Measurements from ENCODE around the gene HKDC1. TPM values are rescaled to one million over a fixed set of nuclear protein-coding genes. Genes with fewer than 3 reads are reported as not detected.

HKDC1 gene
- polyA plus RNA-seq, 1 of the 3 experiments (the other 2 are of a cell fraction) = 0.10 TPM

- Histone ChIP-seq H3K27me3 (ENCODE audit: insufficient read depth) (no peaks in the 10 kb centered on the region; the same call in 1 of the 2 replicates), H3K9ac (no peak overlapping the region), H3K36me3 (replicated peaks in 1 of 2; ENCODE audit: control insufficient read depth in 1 of 2, insufficient read depth in 2 of 2, low read length in 1 of 2) (no peaks in the 10 kb centered on the region), H3K4me3 (ENCODE audit: low read depth in 2 of 2, low read length in 1 of 2) (no peak overlapping the region), H4K20me1 (ENCODE audit: insufficient read depth) (no peaks in the 10 kb centered on the region), H2AFZ (ENCODE audit: low read depth) (no peak overlapping the region), H3K4me2 (no peak overlapping the region), H3K4me1 (ENCODE audit: control insufficient read depth in 1 of 2, insufficient read depth in 2 of 2, low read depth in 1 of 2, low read length in 1 of 2) (no peaks in the 10 kb centered on the region; a peak in 1 of 4 replicates), H3K27ac (ENCODE audit: low read depth in 2 of 2, low read length in 1 of 2) (no peak overlapping the region), H3K9me3 (no peaks in the 10 kb centered on the region), H3K9me2 (no peaks in the 10 kb centered on the region), H3F3A (replicated peaks; ENCODE audit: insufficient read depth) (peaks cover 3% of the 10 kb centered on the region), H3K79me2 (ENCODE audit: insufficient read depth) (no peaks in the 10 kb centered on the region)
- no peak for DNase-seq
- TF ChIP-seq YY1 (IDR thresholded peaks at IDR 0.05; ENCODE audit: low read depth) = no peak
- TF ChIP-seq TEAD4 (IDR thresholded peaks at IDR 0.05; ENCODE audit: borderline replicate concordance, insufficient read depth) = no peak
- TF ChIP-seq CTCF (IDR thresholded peaks at IDR 0.05) = no peak
- TF ChIP-seq FOXM1 (IDR thresholded peaks at IDR 0.05; ENCODE audit: low read depth) = no peak
- no peak for TF ChIP-seq RXRA (IDR thresholded peaks at IDR 0.05; ENCODE audit: borderline replicate concordance, low read depth)
- no peak for TF ChIP-seq CHD2 (IDR thresholded peaks at IDR 0.05; ENCODE audit: low read length, partially characterized antibody)
- TF ChIP-seq GATA2 (CRISPR knock-in tag; IDR thresholded peaks at IDR 0.05) = no peak
- TF ChIP-seq RCOR1 (IDR thresholded peaks at IDR 0.05; ENCODE audit: low read length) = no peak
- no peak for TF ChIP-seq POLR2AphosphoS5 (IDR thresholded peaks at IDR 0.05; ENCODE audit: low read depth, low read length)
- TF ChIP-seq JUND (IDR thresholded peaks at IDR 0.05) = no peak
- no peak for TF ChIP-seq FOSL2 (IDR thresholded peaks at IDR 0.05; ENCODE audit: borderline replicate concordance, low read depth)
- no peak for TF ChIP-seq TCF12 (IDR thresholded peaks at IDR 0.05)
- TF ChIP-seq MEF2A (IDR thresholded peaks at IDR 0.05; ENCODE audit: borderline replicate concordance, low read depth) = no peak
- TF ChIP-seq, protein P1, sequence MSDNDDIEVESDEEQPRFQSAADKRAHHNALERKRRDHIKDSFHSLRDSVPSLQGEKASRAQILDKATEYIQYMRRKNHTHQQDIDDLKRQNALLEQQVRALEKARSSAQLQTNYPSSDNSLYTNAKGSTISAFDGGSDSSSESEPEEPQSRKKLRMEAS (IDR thresholded peaks at IDR 0.05; ENCODE audit: low read depth) = no peak
- no peak for TF ChIP-seq RFX5 (IDR thresholded peaks at IDR 0.05; ENCODE audit: low read length)
- TF ChIP-seq NRF1 (IDR thresholded peaks at IDR 0.05; ENCODE audit: low read depth, low read length) = no peak
- whole genome bisulfite sequencing (ENCODE audit: low lambda C conversion rate) = 77% methylated on average over 14 of the region's 14 CpGs
- ChIA-PET POLR2A (no interaction called here), CTCF (interaction anchor here (0.8 kb wide), 1 partner anchor 29 kb away, joined by 3 read pairs; no protein-coding TSS in a partner anchor)
Observed at GRCh38 chr10:69268761-69269416, 48.8 kb downstream of the HKDC1 start.

DNA sequence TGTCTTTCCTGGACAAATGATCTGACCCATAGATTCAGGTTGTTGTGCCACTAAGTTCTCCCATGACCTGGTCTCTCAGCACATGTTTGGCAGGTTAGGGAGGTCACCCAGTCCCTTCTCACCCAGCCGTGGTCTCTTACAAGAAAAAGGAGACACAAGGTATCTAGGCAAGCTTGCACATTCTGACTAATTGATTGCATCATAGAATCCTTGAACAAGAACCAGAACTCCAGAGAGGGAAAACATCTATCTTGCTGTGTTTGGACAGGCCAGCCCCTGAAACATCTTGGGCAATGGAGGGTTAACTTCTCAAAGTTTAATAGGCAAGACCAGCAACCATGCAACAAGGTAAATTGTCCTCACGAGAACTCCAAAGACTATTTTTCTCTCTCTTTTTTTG lies 49.6 kb downstream of the HKDC1 start:
- Histone ChIP-seq H3K4me2 (no peak overlapping the region), H2AFZ (ENCODE audit: low read depth) (no peak overlapping the region), H3K9me3 (no peaks in the 10 kb centered on the region), H3F3A (replicated peaks; ENCODE audit: insufficient read depth) (peaks cover 3% of the 10 kb centered on the region), H3K4me3 (ENCODE audit: low read depth in 2 of 2, low read length in 1 of 2) (no peak overlapping the region), H3K4me1 (ENCODE audit: control insufficient read depth in 1 of 2, insufficient read depth in 2 of 2, low read depth in 1 of 2, low read length in 1 of 2) (no peaks in the 10 kb centered on the region; a peak in 1 of 4 replicates), H3K9ac (no peak overlapping the region), H3K36me3 (replicated peaks in 1 of 2; ENCODE audit: control insufficient read depth in 1 of 2, insufficient read depth in 2 of 2, low read length in 1 of 2) (no peaks in the 10 kb centered on the region), H4K20me1 (ENCODE audit: insufficient read depth) (no peaks in the 10 kb centered on the region), H3K79me2 (ENCODE audit: insufficient read depth) (no peaks in the 10 kb centered on the region), H3K27ac (ENCODE audit: low read depth in 2 of 2, low read length in 1 of 2) (no peak overlapping the region), H3K9me2 (no peaks in the 10 kb centered on the region), H3K27me3 (ENCODE audit: insufficient read depth) (no peaks in the 10 kb centered on the region; the same call in 1 of the 2 replicates)
- POLR2A ChIA-PET = no interaction called here
- DNase-seq = no peak
- CTCF ChIA-PET = interaction anchor here (1.4 kb wide), 1 partner anchor 18 kb away, joined by 3 read pairs; no protein-coding TSS in a partner anchor
- 61% methylated on average over 2 of the region's 2 CpGs for WGBS (ENCODE audit: low lambda C conversion rate)
- no peak for TF ChIP-seq RFX5 (IDR thresholded peaks at IDR 0.05; ENCODE audit: low read length)
- TF ChIP-seq MEF2A (IDR thresholded peaks at IDR 0.05; ENCODE audit: borderline replicate concordance, low read depth) = no peak
- TF ChIP-seq IRF3 (IDR thresholded peaks at IDR 0.05; ENCODE audit: low read depth, low read length) = no peak
- TF ChIP-seq FOXJ3 (CRISPR knock-in tag; IDR thresholded peaks at IDR 0.05) = no peak
- TF ChIP-seq PBX3 (IDR thresholded peaks at IDR 0.05) = no peak
- no peak for TF ChIP-seq SIN3A (IDR thresholded peaks at IDR 0.05; ENCODE audit: borderline replicate concordance, low read depth, low read length)
- TF ChIP-seq FOSL2 (IDR thresholded peaks at IDR 0.05; ENCODE audit: borderline replicate concordance, low read depth) = no peak
- no peak for TF ChIP-seq EP300 (IDR thresholded peaks at IDR 0.05; ENCODE audit: borderline replicate concordance in 1 of 2, low read depth in 1 of 2, low read length in 1 of 2)
- no peak for TF ChIP-seq USF2 (IDR thresholded peaks at IDR 0.05; ENCODE audit: borderline replicate concordance, low read depth, low read length)

Data from SK-N-SH (cell line).